Retina (tissue), 1 donor: ENCODE results near the gene RICTOR.

Experiments
- DNase-seq: peaks from one replicate; pipeline ENCODE4 v3.0.0-alpha.2; 2016

The RICTOR gene

DNA sequence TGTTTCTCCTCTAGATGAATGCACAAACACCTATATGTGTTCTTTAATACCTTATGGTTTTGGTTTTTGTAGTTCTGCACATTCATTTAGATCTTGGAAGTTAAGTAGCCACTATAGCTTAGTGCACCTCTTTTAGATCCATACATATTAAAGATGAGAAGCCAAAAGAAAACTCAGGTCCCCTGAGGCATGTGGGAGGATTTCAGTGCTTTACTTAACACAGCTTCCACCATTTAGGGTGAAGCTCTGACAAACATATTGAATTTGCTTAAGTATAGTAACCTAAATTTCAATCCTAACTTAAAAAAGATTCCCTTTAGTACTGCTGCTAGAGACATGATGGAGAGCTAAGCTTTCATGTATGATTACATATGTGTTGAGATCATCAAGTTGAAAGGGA lies 25.6 kb upstream of the RICTOR start:
- DNase-seq = no peak

DNA sequence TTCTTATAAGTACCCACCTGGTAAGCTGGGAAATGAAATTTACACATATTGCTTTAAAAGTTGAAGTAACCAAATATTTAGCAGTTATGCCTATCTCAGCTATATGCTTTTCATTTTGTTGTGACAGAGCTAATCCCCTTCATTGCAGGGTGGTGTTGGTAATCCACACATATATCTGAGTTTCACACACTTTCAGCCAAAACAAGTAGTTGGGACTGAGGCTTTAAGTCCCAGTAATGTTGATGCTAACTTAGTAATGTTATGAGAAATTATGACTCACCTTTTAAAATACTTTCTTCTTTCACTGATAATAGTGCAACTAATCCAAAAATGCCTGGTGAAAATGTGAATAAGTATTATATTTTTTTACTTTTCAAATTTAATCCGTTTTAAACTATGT lies 19.2 kb upstream of the RICTOR start:
- DNase-seq = no peak

DNA sequence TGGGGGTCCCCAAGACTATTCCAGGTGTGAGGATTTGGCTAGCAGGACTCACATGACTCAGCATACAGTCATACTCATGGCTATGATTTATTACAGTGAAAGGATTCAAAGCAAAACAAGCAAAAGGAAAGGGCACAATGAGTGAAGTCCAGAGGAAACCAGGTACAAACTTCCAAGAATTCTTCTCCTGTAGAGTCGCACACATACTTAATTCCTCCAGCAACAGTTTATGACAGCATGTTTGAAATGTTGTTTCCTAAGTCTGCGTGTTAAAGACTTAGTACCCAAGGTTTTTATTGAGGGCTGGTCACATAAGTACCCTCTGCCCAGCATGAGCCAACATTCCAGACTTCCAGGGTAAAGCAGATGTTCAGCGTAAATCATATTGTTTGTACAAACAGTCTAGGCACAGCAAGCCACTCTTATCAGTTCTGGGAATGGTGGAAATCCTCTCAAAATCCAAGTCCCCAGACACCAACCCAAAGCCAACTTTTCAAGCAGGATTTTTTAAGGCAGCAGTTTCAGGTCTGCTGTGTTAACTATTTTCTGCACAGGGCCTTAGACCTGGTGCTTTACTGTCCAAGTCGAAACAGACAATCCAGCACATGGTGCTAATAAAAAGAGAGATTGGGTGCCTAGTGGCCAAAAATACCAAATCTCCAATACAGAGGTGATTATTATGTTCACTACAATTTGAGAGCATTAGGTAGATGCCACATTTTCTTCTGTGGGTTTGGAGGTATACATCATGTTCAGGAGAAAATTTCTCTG lies 18.6 kb upstream of the RICTOR start:
- no peak for DNase-seq

DNA sequence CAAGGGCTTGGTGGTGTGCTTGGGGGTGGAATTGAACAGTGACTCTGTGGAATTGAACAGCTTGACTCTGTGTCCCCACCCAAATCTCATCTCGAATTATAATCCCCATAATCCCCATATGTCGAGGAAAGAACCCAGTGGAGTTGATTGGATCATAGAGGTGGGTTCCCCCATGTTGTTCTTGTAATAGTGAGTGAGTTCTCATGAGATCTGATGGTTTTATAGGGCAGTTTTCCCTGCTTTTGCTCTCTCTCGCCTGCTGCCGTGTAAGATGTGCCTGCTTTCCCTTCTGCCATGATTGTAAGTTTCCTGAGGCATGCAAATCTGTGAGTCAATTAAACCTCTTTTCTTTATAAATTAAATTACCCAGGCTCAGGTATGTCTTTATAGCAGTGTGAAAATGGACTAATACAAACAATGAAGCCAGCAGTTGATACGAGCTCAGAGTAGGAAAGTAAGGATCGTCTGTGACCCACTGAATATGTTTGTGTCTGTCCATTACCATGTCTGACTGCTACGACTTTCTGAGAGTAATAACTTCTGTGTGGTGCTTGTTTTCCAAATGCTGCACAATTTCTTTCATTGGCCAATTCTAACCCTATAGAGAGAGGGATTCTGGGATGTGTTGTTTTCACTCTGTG lies 17.9 kb upstream of the RICTOR start:
- DNase-seq = no peak

DNA sequence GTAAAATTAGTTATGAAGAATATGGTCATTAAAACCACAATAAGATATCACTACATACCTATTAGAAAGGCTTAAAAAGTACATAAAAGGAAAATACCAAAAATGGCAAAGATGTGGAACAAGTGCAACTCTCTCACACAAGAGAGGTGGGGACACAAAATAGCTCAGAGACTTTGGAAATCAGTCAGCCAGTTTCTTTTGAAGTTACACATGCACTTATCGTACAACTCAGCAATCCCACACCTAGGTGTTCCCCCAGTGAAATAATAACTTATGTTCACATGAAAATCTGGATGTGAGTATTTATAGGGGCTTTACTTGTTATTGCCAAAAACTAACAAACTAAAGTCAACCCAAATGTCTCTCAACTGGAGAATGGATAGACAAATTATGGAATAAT lies 9.8 kb upstream of the RICTOR start:
- DNase-seq = no peak

DNA sequence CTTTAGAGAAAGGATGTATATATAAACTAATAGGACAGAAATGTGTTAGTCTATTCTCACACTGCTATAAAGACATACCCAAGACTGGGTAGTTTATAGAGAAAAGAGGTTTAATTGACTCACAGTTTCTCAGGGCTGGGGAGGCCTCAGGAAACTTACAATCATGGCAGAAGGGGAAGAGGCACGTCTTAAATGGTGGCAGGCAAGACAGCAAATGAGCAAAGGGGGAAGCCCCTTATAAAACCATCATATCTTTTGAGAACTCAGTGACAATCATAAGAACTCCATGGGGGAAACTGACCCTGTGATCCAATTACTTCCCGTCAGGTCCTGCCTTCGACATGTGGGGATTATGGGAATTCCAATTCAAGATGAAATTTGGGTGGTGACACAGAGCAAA lies 8.8 kb upstream of the RICTOR start:
- DNase-seq = no peak

DNA sequence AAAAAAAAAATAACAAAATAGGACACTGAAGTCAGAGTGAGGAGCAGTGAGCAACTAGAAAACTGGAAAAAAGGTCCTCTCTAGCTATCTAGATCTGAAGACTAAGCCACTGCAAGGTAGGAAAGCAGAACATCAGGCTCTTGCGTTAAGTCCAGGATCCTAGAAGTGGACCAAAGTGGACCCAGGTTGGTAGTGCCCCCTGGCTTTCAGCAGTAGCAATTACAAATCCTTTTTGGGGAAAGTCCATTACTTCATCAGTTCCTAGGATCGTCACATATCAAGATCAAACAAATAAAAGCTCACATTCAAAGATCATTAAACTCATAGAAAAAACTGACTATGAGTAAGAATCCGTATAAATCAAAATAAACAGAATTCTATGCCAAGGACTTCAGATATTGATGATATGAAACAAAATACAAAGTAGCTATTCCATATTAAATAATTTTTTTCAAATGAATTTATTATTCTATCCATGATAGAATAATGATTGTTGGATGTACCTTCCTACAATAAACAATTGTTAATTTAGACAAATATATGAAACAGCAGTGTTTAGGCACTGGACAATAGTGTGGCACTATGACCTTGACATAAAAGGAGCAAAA lies 6.5 kb upstream of the RICTOR start:
- DNase-seq = peak; percentile 7

DNA sequence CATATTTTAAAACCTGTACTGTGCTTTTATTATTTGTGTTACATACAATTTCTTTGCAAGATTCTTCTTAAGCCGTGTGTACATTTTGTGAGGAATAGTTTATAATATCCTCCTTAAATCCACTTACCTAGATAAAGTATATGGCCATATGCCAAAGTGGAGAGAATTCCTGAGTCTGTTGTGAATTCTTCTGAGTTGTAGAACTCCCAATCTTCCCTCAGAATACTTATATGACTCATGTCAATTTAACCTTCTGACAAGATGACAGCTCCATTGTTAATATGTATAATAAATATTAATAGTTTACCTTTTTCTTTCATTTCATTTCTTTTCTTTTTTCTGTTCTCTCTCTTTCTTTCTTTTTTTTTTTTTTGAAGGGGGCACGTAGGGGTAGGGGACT lies 6.0 kb upstream of the RICTOR start:
- DNase-seq = no peak

DNA sequence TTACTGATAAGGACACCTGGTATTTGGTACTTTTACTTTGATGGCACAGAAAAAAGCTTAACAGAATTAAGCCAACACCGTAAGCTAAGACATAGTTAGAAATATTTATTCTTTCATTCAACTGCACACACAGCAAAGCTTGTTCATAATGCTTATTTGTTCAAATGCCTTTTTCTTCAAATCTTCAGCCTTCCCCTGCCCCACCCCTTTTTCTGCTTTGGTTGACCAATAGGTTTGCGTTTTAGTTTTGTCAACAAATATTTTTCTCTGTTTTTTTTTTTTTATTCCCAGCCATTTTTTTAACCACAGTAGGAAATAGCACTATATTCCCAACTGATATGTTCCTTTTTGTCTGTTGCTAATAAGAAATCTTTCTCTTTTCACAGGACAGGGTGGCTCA lies 4.9 kb upstream of the RICTOR start:
- no peak for DNase-seq

DNA sequence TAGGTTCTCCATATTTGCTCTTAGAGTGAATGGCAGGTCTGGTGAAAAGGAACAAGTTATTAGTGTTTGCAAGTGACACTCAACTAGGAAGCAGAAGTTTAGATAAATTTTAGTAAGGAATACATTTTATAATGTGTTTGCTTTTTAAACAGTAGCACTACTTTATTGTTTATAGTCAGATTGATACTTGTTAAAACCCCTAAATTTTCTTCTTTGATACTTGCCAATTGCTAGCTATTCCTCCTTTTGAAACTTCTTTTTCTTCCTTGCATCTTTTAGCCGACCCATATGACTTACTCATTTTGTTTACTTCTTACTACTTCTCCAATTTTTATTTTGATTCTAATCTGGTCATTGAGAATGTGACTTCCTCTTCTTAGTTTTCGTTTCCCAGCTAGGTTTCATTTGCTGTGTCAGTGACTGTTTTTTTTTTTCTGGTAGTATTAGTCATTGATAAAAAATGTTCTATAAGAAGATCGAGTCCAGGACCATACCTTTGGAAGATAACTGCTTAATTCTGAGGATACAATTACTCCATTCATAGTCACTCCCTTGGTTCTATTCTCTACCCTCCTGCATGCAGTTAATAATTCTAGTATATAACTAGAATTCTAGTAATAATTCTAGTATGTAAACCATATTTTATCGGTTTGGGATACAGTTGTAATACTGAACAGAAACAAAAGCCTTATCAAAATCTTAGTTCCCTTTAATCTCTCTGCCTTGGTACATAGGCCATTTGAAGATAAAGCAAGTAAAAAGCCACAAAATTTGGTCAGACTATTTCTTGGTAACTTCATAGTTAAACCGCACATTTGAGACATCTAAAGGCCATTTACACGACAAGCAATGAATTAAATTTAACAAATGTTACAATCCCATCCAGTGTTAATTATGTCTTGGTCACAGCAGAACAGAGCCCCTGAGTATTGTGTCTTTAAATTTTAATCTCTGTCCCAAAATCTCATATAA lies 2.8 kb upstream of the RICTOR start:
- no peak for DNase-seq

DNA sequence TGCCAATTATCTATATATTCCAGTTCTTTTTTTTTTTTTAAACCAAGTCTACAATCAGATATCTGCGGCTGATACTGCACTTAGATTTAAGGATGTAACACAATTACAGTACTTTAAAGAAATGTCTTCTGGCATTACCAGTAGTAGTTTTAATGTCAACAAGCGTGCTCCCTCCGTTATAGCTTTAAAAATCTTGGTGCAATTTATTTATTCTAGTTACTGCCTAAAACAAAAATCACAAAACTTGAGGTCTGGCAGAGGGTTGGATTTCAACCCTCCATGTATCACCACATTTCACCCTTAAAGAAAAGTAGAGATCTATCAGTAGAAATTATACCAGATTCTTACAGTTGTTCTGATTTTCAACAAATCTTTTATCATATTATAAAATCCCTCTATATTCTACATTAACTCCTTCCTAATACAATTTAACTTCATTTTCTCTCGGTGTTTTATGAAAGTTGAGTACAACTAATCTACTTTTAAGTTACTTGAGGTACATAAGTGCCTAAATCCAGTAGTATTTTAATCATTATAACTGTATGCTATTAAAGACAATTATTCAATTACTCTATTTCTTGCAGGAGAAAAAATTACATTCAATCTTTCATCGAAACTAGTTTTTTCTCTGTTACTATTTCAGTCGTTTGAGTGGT lies 2.0 kb upstream of the RICTOR start:
- no peak for DNase-seq

DNA sequence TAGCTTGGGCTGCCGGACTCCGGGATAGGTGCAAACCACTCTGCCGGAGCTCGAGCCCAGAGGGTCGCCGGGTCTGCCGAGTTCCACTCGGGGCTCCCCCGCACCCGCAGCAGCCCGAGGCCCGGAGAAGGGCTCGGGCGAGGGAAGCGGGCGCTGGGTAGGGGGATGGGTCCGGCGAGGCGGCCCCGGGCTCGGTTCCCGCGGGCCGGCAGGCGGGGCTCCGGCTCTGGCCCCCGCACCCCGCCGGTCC lies 507 bp downstream of the RICTOR start:
- DNase-seq = no peak

DNA sequence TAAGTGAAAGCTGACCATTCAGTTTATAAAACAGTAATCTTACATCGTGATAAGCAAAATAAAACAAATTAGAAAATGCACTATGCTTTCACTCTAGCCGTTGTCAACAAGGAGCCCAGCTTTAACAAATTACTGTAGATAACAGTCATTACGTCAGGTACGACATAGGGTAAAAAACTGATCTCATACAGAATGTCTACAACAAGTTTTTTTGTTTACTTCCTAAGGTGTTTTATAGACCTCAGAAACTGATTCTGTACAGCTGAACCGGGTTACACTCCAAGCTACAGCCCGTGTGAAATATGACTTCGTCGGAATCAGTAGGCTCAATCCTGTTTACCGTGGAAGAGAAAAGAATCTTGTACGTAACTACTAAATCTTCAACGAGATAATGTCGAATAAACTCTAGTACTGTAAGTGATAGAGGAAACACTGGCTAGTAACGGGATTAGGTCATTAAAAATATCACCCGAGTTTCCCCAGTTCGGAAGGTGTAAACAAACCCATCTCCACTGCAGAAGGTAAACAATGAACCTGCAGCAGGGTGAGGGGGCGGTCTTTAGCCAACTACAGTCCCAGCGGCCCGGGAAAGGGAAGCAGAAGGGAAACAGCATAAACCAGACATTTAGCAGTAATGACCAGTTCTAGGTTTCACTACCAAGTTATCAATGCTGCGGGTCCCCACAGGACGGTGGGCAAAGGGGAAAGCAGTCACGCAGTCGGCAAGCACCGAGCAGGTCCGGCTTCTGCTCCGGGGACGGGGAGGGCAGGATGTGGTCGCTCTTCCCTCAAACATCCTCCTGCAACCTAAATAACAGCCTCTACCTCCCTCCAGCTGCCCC lies 1.1 kb downstream of the RICTOR start:
- DNase-seq = peak; percentile 88

DNA sequence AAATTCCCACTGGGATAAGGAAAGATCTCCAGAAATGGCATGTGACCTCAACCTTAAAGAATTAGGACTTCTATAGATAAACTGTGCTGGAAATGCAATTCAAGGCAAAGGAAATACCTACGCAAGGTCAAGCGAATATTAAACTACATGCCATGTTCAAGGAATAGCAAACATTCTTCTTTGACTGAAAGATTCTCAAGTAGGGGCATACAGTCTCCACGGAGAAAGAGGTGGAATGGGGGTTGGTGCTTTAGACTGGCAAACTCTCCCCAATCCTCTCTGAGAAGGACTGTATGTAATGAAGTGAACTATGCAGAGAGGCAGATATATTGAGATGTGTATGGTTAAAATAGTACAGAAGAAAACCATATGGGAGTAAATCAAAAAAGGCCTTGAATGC lies 6.1 kb downstream of the RICTOR start:
- no peak for DNase-seq

DNA sequence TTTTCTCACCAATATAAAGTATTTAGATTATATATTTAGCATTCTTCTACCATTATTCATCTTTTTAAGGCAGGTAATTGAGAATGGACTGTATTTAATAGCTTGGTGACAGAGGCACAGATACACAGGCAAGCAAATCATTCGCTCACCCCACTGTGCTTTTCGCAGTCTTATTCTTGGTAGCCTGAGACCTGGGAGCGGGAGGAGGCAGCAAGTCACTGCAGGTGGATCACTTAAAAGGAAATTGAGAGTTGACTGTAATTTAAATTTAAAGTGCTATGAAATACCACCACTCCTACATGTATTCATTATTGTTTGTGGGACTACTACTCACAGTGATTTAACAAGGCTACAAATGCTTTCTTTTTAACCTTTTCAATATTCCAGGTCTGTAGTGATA lies 9.7 kb downstream of the RICTOR start:
- DNase-seq = no peak

DNA sequence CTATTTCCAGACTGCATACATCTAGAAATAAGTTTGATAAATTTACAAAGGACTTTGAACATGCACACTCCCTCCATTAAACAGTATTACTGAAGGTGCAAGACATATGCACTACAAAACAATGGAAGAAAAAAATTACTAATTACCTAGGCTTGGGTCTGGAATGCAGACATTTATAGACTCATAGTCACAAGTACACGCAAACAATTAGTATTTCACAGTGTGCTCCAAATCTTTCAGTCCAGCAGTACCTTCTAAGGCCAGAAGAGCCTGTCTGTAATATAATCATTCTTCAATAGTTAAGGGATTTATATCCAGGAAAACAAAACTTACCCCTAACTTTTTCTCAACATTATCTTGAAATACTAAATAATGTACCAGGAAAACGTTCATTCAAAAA lies 11.2 kb downstream of the RICTOR start:
- DNase-seq = no peak

DNA sequence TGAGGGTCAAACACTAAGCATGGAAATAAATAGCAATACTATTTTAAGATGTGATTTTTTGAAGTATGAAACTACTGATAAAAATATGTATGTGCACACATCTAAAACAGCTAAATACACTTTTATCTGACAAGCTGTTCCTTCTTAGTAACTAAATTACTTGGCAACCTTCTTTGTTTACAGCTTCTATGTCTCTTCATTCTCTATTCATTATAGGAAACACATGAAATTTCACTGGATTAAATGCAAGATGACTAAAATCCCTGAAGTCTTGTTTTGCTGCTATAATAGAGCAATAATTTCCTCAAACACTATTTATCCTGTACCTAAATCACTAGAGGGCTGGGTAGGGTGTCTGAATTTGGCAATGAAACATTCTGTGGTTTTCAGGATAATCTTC lies 11.7 kb downstream of the RICTOR start:
- no peak for DNase-seq

DNA sequence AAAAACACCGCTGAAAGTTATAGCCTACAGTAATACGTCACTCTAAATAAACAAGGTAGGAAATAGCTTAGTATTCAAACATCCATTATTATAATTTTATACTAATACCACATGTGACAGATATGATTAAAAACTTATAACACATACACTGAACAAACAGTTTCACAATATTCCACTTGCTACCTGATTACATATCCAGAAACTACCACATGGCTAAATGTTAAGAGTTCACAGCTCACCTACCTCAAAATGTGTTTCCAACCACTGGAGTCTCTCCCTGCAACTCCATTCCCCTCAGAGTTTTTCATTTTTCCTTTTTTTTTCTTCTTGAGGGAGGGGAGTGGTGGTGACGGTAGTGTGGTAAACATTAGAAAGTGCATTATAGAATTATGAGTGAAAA lies 12.1 kb downstream of the RICTOR start:
- DNase-seq = no peak

DNA sequence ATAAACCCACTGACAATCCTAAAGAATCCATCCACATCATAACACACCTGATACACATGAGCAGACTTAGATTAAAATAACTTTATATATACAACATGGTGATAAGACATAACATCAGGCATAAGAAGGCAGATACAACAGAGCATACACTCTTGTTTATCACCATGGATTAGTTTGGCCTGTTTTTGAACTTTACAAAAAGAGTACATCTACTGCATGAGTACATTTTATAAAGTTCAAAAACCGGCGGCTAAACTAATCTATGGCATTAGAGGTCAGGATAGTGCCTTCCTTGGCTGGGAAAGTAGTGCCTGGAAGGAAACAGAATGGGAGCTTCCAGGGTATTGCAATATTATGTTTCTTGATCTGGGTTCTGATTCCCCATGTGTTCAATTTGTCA lies 15.1 kb downstream of the RICTOR start:
- no peak for DNase-seq

DNA sequence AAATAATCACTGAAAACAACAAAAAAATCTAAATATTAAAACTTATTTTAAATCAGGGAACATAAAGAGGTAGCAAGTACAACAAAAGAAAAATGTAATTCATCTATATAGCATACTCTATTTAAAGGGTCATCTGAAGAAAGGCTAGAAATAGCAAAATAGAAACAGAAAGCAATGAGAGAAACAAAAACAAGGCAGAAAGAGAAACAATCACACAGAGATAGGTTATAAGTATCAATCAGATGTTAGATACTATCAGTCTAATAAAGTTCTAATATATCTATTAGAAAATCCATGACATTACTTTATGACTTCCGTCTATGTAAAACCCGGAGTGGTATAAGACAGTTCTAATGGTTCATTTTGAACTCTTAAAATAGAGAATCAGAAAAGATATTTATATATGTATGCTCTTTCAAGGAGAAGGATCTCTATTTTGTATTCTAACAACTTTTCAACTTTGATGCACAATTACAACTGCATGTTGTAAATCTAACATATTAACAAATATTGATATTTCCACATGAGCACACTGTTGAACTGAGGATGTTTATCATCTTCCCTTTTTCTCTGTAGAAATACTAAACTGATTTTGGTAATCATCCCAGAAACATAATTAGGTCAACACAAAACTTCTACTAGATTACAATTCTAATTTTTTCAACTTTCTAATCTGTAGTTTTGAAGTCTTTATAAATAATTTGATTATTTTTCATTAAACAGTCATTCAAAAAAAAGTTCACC lies 15.8 kb downstream of the RICTOR start:
- no peak for DNase-seq

DNA sequence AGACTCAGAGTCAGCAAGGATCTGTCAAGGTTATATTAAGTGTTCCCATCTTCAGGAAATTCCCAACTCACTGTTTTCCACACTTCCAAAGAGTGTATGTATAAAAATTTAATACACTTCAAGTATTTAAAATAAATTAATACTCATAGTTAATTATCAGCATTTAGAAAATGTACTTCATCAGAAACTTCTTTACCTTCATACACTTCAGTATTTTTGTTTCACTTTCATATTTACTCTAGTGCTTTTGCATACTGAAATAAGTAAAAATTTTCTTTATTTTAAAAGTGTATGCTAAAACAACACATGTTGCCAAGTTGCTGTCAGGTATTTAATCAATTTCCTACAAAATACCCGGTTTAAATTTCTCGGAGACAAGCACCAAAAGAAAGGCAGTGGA lies 16.5 kb downstream of the RICTOR start:
- DNase-seq = no peak
